ENCODE data around the gene PRKCE. TPM values are rescaled to one million over a fixed set of nuclear protein-coding genes. Genes with fewer than 3 reads are reported as not detected.

PRKCE gene
- total and polyA plus RNA-seq, 2 of the 8 experiments (the other 6 are each of a cell fraction or from before 2014, with no cell fraction given): 0.54 to 2.1 TPM

DNA sequence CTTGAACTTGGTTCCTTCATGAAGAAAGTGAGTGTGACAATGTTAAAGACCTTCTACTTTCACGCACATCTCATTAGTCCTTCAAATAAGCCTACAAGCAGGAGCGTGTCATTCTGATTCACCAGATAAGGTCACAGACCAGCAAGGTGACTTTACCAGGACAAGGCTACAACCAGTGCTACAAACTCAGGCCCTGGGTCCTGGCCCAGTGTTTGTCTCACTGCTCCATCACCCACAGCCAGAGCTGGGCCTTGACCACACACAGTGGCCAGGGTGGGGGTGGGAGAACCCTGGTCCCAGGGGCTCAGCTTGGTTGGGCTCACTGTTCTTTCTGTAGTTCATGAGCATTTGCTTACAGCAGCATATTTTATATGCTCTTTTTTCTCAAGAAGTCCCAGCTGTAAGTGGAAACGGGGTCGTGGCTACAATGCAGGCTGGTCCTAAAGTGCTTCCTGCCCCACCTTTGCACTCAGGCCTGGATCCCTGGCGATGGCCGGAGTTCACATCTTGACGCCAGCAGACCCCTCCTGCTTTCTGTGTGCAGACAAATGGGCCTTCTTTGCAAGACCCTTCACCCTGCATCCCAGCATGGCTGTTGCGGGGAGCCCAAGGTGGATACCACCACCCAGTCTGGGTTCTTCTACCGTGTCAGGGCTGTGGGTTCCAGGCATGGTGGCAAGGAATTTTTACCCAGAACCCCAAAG lies 492.1 kb downstream of the PRKCE start (continued):
- TF ChIP-seq CHD7 (IDR thresholded peaks at IDR 0.05; ENCODE audit: insufficient replicate concordance, low read length): no peak
- no peak for TF ChIP-seq TCF12 (IDR thresholded peaks at IDR 0.05; ENCODE audit: low read depth, low read length)
- no peak for TF ChIP-seq TEAD4 (IDR thresholded peaks at IDR 0.05; ENCODE audit: low read depth, low read length)
